Astrocyte of the spinal cord (primary cell): ENCODE results near the gene DGCR2.
"Not testable (repeated sequence)": the region's sequence is repeated elsewhere in the genome, so short reads cannot be mapped to it uniquely, and the experiment has no call there.

ENCODE experiments used
- DNase-seq: peaks from one replicate; pipeline ENCODE4 v3.0.0; 2011; ENCODE audit warnings: low read depth, low spot score
- H3K4me3 ChIP-seq: 2 replicates; pipeline ENCODE4 v1.5.1; 2011; ENCODE audit warnings: low read depth, mild to moderate bottlenecking, low read length, moderate library complexity
- in situ Hi-C: cut with HindIII; loops from 2 replicates; pipeline ENCODE4 v1.10.0; 2017; ENCODE audit warnings: low sequenced_read_pairs
- TF ChIP-seq, protein P1 (sequence below): IDR thresholded peaks from 2 replicates; pipeline ENCODE4 v1.5.1; 2012; ENCODE audit warnings: low read depth, mild to moderate bottlenecking, low read length, inconsistent platforms

DGCR2 gene

DNA sequence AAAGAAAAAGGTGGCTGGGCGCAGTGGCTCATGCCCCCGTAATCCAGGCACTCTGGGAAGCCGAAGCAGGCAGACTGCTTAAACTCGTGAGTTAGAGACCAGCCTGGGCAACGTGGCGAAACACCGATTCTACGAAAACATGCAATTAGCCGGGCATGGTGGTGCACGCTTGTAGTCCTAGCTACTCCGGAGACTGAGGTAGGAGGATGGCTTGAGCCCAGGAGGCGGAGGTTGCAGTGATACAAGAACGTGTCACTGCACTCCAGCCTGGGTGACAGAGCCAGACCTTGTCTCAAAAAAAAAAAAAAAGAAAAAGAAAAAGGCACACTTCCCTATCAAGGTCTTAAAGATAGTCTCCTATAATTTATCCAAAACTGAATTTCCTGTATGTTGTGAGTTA lies 39.4 kb downstream of the DGCR2 start:
- H3K4me3 ChIP-seq, result no peak overlapping the region
- in situ Hi-C loops, result no loop called here
- DNase-seq, result no peak
- TF ChIP-seq, protein P1, sequence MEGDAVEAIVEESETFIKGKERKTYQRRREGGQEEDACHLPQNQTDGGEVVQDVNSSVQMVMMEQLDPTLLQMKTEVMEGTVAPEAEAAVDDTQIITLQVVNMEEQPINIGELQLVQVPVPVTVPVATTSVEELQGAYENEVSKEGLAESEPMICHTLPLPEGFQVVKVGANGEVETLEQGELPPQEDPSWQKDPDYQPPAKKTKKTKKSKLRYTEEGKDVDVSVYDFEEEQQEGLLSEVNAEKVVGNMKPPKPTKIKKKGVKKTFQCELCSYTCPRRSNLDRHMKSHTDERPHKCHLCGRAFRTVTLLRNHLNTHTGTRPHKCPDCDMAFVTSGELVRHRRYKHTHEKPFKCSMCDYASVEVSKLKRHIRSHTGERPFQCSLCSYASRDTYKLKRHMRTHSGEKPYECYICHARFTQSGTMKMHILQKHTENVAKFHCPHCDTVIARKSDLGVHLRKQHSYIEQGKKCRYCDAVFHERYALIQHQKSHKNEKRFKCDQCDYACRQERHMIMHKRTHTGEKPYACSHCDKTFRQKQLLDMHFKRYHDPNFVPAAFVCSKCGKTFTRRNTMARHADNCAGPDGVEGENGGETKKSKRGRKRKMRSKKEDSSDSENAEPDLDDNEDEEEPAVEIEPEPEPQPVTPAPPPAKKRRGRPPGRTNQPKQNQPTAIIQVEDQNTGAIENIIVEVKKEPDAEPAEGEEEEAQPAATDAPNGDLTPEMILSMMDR, result no peak

DNA sequence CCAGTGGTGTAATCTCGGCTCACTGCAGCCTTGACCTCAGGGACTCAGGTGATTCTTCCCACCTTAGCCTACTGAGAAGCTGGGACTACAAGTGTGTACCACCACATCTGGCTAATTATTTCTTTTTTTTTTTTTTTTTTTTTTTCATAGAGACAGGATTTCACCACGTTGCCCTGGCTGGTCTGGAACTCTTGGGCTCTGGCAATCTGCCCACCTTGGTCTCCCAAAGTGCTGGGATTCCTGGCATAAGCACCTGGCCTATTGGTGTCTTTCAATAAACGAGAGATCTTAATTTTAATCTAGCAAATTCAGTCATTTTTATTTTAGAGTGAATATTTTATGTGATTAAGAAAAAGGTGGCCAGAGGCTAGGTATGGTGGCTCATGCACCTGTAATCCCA lies 40.1 kb downstream of the DGCR2 start:
- no peak for DNase-seq
- in situ Hi-C loops, result no loop called here
- TF ChIP-seq, protein P1, result no peak
- H3K4me3 ChIP-seq, result no peak overlapping the region

DNA sequence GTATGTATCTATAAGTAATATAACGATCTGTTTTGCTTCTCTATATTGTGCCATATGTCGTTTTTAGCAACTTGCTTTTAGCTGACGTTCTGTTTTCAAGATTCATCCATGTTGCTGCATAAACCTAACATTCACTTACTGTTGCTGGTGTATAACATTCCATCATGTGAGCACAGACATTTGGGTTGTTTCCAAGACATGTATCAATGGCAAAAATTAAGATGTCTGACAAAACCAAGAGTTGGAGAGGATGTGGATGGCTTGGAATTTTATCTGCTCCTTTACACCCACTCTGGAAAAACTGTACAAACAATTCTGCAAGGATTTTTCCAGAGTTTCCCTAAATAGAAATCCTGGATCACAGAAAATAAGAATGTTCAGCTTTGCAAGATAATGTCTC lies 40.9 kb downstream of the DGCR2 start:
- in situ Hi-C loops, result no loop called here
- no peak for DNase-seq
- H3K4me3 ChIP-seq, result no peak overlapping the region
- TF ChIP-seq, protein P1, result no peak

DNA sequence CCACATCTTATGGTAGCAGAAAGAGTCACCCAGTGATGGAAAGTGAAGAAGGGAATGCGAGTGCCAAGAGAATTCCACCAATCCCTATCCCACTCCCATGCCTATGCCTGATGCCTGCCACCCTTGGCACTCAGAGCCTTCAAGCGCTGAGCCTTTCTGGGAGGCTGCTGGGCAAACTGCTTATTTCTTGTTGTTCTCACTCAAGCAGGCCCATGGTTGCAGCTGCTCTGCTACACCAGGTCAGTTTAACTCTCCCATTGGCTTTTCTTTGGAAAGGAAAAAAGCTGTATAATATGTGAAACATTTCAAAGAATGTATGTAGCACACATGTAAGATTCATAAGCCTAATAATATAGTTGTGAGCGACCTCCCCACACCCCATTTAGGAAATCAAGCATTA lies 41.4 kb downstream of the DGCR2 start:
- DNase-seq, result no peak
- no peak overlapping the region for H3K4me3 ChIP-seq
- TF ChIP-seq, protein P1, result no peak
- in situ Hi-C loops, result no loop called here

DNA sequence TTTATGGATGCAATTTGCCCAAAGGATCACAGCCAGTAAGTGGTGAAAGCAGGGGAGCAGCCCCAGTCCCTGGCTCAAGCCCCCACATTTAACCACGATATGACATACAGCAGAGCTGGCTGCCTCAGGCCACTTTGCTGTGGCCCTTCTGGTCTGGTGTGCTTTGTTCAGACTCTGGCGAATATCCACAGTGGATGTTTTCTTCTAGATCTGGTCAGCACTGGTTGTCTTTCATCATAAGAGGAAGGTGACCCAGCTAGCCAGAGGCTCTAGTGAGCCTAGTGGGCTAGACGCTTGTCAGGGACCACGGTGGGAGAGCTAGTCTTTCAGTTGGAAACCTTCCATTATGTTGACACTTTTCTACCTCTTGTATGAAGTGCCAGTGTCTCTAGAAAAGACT lies 42.5 kb downstream of the DGCR2 start:
- in situ Hi-C loops, result no loop called here
- no peak overlapping the region for H3K4me3 ChIP-seq
- DNase-seq, result no peak
- TF ChIP-seq, protein P1, result no peak

DNA sequence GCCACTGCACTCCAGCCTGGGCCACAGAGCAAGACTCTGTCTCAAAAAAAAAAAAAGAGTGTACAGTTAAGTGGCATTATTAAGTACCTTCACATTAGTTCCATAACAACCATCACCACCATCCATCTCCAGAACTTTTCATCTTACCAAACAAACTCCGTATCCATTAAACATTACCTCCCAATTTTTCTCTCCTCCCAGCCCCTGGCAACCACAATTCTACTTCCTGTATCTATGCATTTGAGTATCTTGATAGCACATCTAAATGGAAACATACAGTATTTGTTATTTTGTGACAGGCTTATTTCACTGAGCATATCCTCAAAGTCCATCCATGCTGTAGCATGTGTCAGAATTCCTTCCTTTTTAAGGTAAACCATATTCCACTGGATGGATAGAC lies 46.8 kb downstream of the DGCR2 start:
- TF ChIP-seq, protein P1, result no peak
- H3K4me3 ChIP-seq, result no peak overlapping the region
- in situ Hi-C loops, result no loop called here
- DNase-seq, result no peak

DNA sequence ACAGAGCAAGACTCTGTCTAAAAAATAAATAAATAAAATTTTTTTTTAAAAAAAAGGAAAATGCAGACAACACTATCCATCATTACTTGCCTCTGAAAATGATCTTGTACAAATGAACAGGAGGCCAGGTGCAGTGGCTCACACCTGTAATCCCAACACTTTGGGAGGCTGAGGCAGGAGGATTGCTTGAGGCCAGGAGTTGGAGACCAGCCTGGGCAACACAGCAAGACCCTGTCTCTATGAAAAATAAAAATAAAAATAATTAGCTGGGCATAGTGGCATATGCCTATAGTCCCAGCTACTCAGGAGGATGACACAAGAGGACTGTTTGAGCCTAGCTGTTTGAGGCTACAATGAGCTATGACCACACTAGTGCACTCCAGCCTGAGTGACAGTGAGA lies 49.4 kb downstream of the DGCR2 start:
- in situ Hi-C loops, result not testable (repeated sequence)

More for the DNA sequence above, 49.4 kb downstream of the DGCR2 start:
- DNase-seq, H3K4me3 ChIP-seq: not testable (repeated sequence)
